OCI-LY1 (cell line): Measurements from ENCODE around the gene UQCC5.

ENCODE experiments used
- H2AFZ ChIP-seq: fragments of 200-600 bp; sonication (generic), shearing (Covaris generic); 2 replicates; pipeline ENCODE4 v1.6.0; 2014; ENCODE audit warnings: antibody characterized with exemption, mild to moderate bottlenecking, low read length
- H3F3A ChIP-seq: fragments of 200-600 bp; sonication (generic), shearing (Covaris generic); 2 replicates; pipeline ENCODE4 v1.6.0; 2014; ENCODE audit warnings: mild to moderate bottlenecking, antibody characterized with exemption, low read length, moderate library complexity; ENCODE audit not compliant: insufficient read depth
- H3K27ac ChIP-seq: fragments of 200-600 bp; sonication (generic); 2 replicates; pipeline ENCODE4 v1.5.1; 2014; ENCODE audit warnings: low read length, mixed run types, mild to moderate bottlenecking, low read depth; ENCODE audit not compliant: poor library complexity, severe bottlenecking
- H3K27me3 ChIP-seq: fragments of 200-600 bp; sonication (generic); 2 replicates; pipeline ENCODE4 v1.6.0; 2014; ENCODE audit warnings: antibody characterized with exemption, mild to moderate bottlenecking, low read length, moderate library complexity; ENCODE audit not compliant: insufficient read depth
- H3K36me3 ChIP-seq: fragments of 200-600 bp; sonication (generic); 2 replicates; pipeline ENCODE4 v1.6.1; 2014; ENCODE audit warnings: mild to moderate bottlenecking, antibody characterized with exemption, low read length, moderate library complexity, mixed read lengths; ENCODE audit not compliant: insufficient read depth
- H3K4me1 ChIP-seq: fragments of 200-600 bp; sonication (generic); 2 replicates; pipeline ENCODE4 v1.5.1; 2014; ENCODE audit warnings: mild to moderate bottlenecking, low read length, moderate library complexity; ENCODE audit not compliant: insufficient read depth, severe bottlenecking
- H3K4me2 ChIP-seq: fragments of 200-600 bp; sonication (generic), shearing (Covaris generic); 2 replicates; pipeline ENCODE4 v1.6.1; 2014; ENCODE audit warnings: low read length
- H3K4me3 ChIP-seq: fragments of 200-600 bp; sonication (generic); 2 replicates; pipeline ENCODE4 v1.5.1; 2014; ENCODE audit warnings: low read length, low read depth, mild to moderate bottlenecking, mixed read lengths; ENCODE audit not compliant: poor library complexity, severe bottlenecking
- H3K79me2 ChIP-seq: fragments of 200-600 bp; shearing (Covaris generic); 2 replicates; pipeline ENCODE4 v1.6.1; 2016; ENCODE audit warnings: mixed run types, low read length, mixed read lengths; ENCODE audit not compliant: insufficient read depth
- H3K9ac ChIP-seq: fragments of 200-600 bp; sonication (generic), shearing (Covaris generic); 2 replicates; pipeline ENCODE4 v1.6.1; 2014; ENCODE audit warnings: mild to moderate bottlenecking, low read length, mixed read lengths
- H3K9me2 ChIP-seq: fragments of 200-600 bp; sonication (generic), shearing (Covaris generic); 2 replicates; pipeline ENCODE4 v1.6.1; 2014; ENCODE audit warnings: low read depth, mild to moderate bottlenecking, low read length, mixed read lengths
- H3K9me3 ChIP-seq: fragments of 200-600 bp; shearing (Covaris generic); 2 replicates; pipeline ENCODE4 v1.6.1; 2014; ENCODE audit warnings: low read length, mixed read lengths
- H4K20me1 ChIP-seq: fragments of 200-600 bp; sonication (generic), shearing (Covaris generic); 2 replicates; pipeline ENCODE4 v1.6.0; 2016; ENCODE audit warnings: mild to moderate bottlenecking, low read length; ENCODE audit not compliant: insufficient read depth
- CTCF ChIP-seq: fragments of 200-600 bp; sonication (generic), shearing (Covaris generic); IDR thresholded peaks from 2 replicates; pipeline ENCODE4 v1.5.1; 2017; ENCODE audit warnings: mild to moderate bottlenecking, antibody characterized with exemption, low read length, moderate library complexity, mixed read lengths
- EZH2 ChIP-seq: fragments of 200-600 bp; sonication (generic), shearing (Covaris generic); IDR thresholded peaks from 2 replicates; pipeline ENCODE4 v1.8.0; 2017; ENCODE audit warnings: borderline replicate concordance, mixed run types, mild to moderate bottlenecking, antibody characterized with exemption, low read length, moderate library complexity, mixed read lengths

Gene UQCC5

DNA sequence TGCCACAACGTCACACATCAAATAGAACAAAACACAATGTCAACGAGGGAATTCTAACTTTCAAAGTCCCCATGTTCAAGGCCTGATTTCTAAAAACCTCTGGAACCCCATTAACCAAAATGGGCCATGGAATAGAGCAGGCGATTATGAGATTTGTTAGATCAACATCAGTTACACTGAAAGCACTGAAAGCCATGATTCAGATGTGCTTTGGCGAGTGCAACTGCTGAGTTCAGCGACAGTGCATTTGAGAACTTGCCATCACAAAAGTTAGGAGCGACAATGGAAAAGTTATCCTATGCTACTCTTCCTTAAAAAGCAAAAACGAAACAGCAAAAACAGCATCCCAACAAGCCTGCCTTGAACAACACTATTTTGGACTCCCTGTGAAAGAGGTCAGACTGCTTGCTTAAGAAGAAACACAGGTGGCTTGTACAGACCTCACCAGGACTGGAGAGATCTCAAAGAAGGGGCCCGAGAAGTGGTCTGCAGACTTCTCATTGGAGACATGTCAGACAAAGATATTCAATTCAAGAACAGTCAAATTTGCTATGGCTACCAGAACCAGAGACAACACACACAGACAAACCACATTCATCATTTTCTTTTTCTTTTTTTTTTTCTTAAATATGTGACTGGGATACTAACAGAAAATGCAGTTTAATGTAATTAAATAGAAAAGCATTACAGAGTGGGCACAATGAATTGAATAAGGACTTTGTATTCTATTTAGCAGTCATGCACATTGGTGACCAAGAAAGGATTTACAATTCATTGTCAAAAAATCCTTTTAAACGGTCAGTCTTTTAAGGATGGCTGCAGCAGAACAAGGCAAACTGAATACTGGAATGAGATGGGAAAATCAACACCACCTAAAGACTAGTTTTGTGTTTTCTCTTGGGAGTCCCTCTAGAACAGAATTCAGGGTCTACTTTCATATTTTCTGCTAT, 20.9 kb downstream of the UQCC5 start:
- Histone ChIP-seq H3K9me3 (no peaks in the 10 kb centered on the region), H3K4me1 (no peaks in the 10 kb centered on the region), H3K9me2 (no peaks in the 10 kb centered on the region), H2AFZ (no peak overlapping the region), H3K27me3 (no peaks in the 10 kb centered on the region), H3K27ac (no peak overlapping the region), H3K36me3 (peaks cover 66% of the 10 kb centered on the region), H4K20me1 (no peaks in the 10 kb centered on the region), H3F3A (no peaks in the 10 kb centered on the region), H3K79me2 (no peaks in the 10 kb centered on the region), H3K4me3 (no peak overlapping the region), H3K9ac (no peak overlapping the region), H3K4me2 (no peak overlapping the region)
- TF ChIP-seq CTCF (no peak), EZH2 (no peak)

- Histone ChIP-seq H3K4me1 (no peaks in the 10 kb centered on the region), H3F3A (no peaks in the 10 kb centered on the region), H3K79me2 (no peaks in the 10 kb centered on the region), H3K36me3 (peaks cover 74% of the 10 kb centered on the region), H2AFZ (no peak overlapping the region), H3K27me3 (no peaks in the 10 kb centered on the region), H4K20me1 (no peaks in the 10 kb centered on the region), H3K4me2 (no peak overlapping the region), H3K27ac (no peak overlapping the region), H3K9me3 (no peaks in the 10 kb centered on the region), H3K4me3 (no peak overlapping the region), H3K9me2 (no peaks in the 10 kb centered on the region), H3K9ac (no peak overlapping the region)
- TF ChIP-seq EZH2: no peak
- no peak for TF ChIP-seq CTCF
Observed at GRCh38 chr3:52558436-52558835, 22.0 kb downstream of the UQCC5 start.

- Histone ChIP-seq H3K27ac (no peak overlapping the region), H3F3A (no peaks in the 10 kb centered on the region), H3K9me2 (no peaks in the 10 kb centered on the region), H3K36me3 (peaks cover 59% of the 10 kb centered on the region), H3K79me2 (no peaks in the 10 kb centered on the region), H3K4me2 (no peak overlapping the region), H3K9ac (no peak overlapping the region), H3K4me1 (no peaks in the 10 kb centered on the region), H4K20me1 (no peaks in the 10 kb centered on the region), H3K4me3 (no peak overlapping the region), H3K9me3 (no peaks in the 10 kb centered on the region), H3K27me3 (no peaks in the 10 kb centered on the region), H2AFZ (no peak overlapping the region)
- TF ChIP-seq CTCF (no peak), EZH2 (no peak)
Observed at GRCh38 chr3:52561028-52561747, 24.8 kb downstream of the UQCC5 start.
